ENCODE measurements around the gene CERK. TPM values are rescaled to one million over a fixed set of nuclear protein-coding genes. Genes with fewer than 3 reads are reported as not detected.

The CERK gene
- polyA plus RNA-seq, 1 of the 3 experiments (the other 2 are of a cell fraction): 32.6 TPM

DNA sequence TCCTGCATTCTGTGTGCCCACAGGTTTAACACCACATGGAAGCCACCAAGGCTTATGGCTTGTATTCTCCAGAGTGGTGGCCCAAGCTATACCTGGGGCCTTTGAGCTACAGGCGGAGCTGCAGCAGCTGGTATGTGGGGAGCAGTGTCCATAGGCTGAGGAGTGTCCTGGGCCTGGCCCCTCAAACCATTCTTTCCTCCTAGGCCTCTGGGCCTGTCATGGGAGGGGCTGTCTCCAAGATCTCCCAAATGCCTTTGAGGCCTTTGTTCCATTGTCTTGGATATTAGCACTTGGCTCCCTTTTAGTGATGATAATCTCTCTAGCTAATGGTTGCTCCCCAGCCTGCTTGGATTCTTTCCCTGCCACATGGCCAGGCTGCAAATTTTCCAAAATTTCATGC is 18.0 kb upstream of the CERK start:
- Histone ChIP-seq H3K4me1 (ENCODE audit: control insufficient read depth in 1 of 2, insufficient read depth in 2 of 2, low read depth in 1 of 2, low read length in 1 of 2) (peaks cover 14 to 19% of the 10 kb centered on the region in 2 experiments; a peak in 3 of 4 replicates), H3K4me3 (ENCODE audit: low read depth in 2 of 2, low read length in 1 of 2) (no peak overlapping the region; a peak in 1 of 4 replicates), H3K27me3 (ENCODE audit: insufficient read depth) (no peaks in the 10 kb centered on the region), H3F3A (replicated peaks; ENCODE audit: insufficient read depth) (peaks cover 27% of the 10 kb centered on the region), H3K9me3 (no peaks in the 10 kb centered on the region; the same call in 1 of the 2 replicates), H3K79me2 (ENCODE audit: insufficient read depth) (peaks cover 8% of the 10 kb centered on the region), H3K9me2 (no peaks in the 10 kb centered on the region), H3K9ac (no peak overlapping the region), H4K20me1 (ENCODE audit: insufficient read depth) (no peaks in the 10 kb centered on the region), H3K27ac (ENCODE audit: low read depth in 2 of 2, low read length in 1 of 2) (no peak overlapping the region), H3K36me3 (replicated peaks in 1 of 2; ENCODE audit: control insufficient read depth in 1 of 2, insufficient read depth in 2 of 2, low read length in 1 of 2) (peaks cover 0 to 3% of the 10 kb centered on the region in 2 experiments), H2AFZ (ENCODE audit: low read depth) (no peak overlapping the region), H3K4me2 (no peak overlapping the region)
- DNase-seq: no peak
- no CpG with 5 or more reads among the region's 1 CpG for WGBS (ENCODE audit: low lambda C conversion rate)
- ChIA-PET CTCF (interaction anchor here (1.4 to 3.3 kb wide), 3 partner anchors 13 to 192 kb away, joined by 4 to 22 read pairs (median 6); no protein-coding TSS in a partner anchor), POLR2A (no interaction called here)
- TF ChIP-seq FOXJ3 (CRISPR knock-in tag; IDR thresholded peaks at IDR 0.05) (no peak), FOSL2 (IDR thresholded peaks at IDR 0.05; ENCODE audit: borderline replicate concordance, low read depth) (no peak), EZH2phosphoT487 (IDR thresholded peaks at IDR 0.05; ENCODE audit: borderline replicate concordance, low read depth) (no peak), GATA2 (CRISPR knock-in tag; IDR thresholded peaks at IDR 0.05) (no peak), MEF2A (IDR thresholded peaks at IDR 0.05; ENCODE audit: borderline replicate concordance, low read depth) (no peak), TEAD4 (IDR thresholded peaks at IDR 0.05; ENCODE audit: borderline replicate concordance, insufficient read depth) (no peak), SIN3A (IDR thresholded peaks at IDR 0.05; ENCODE audit: borderline replicate concordance, low read depth, low read length) (no peak), TCF12 (IDR thresholded peaks at IDR 0.05) (no peak), RXRA (IDR thresholded peaks at IDR 0.05; ENCODE audit: borderline replicate concordance, low read depth) (no peak), CHD2 (IDR thresholded peaks at IDR 0.05; ENCODE audit: low read length, partially characterized antibody) (no peak), ELF1 (IDR thresholded peaks at IDR 0.05) (no peak), RCOR1 (IDR thresholded peaks at IDR 0.05; ENCODE audit: low read length) (no peak), NRF1 (IDR thresholded peaks at IDR 0.05; ENCODE audit: low read depth, low read length) (no peak)
- TF ChIP-seq, protein P1, sequence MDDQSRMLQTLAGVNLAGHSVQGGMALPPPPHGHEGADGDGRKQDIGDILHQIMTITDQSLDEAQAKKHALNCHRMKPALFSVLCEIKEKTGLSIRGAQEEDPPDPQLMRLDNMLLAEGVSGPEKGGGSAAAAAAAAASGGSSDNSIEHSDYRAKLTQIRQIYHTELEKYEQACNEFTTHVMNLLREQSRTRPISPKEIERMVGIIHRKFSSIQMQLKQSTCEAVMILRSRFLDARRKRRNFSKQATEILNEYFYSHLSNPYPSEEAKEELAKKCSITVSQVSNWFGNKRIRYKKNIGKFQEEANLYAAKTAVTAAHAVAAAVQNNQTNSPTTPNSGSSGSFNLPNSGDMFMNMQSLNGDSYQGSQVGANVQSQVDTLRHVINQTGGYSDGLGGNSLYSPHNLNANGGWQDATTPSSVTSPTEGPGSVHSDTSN (IDR thresholded peaks at IDR 0.05): no peak
- TF ChIP-seq, protein P2, sequence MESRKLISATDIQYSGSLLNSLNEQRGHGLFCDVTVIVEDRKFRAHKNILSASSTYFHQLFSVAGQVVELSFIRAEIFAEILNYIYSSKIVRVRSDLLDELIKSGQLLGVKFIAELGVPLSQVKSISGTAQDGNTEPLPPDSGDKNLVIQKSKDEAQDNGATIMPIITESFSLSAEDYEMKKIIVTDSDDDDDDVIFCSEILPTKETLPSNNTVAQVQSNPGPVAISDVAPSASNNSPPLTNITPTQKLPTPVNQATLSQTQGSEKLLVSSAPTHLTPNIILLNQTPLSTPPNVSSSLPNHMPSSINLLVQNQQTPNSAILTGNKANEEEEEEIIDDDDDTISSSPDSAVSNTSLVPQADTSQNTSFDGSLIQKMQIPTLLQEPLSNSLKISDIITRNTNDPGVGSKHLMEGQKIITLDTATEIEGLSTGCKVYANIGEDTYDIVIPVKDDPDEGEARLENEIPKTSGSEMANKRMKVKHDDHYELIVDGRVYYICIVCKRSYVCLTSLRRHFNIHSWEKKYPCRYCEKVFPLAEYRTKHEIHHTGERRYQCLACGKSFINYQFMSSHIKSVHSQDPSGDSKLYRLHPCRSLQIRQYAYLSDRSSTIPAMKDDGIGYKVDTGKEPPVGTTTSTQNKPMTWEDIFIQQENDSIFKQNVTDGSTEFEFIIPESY (IDR thresholded peaks at IDR 0.05; ENCODE audit: borderline replicate concordance, low read depth): no peak

DNA sequence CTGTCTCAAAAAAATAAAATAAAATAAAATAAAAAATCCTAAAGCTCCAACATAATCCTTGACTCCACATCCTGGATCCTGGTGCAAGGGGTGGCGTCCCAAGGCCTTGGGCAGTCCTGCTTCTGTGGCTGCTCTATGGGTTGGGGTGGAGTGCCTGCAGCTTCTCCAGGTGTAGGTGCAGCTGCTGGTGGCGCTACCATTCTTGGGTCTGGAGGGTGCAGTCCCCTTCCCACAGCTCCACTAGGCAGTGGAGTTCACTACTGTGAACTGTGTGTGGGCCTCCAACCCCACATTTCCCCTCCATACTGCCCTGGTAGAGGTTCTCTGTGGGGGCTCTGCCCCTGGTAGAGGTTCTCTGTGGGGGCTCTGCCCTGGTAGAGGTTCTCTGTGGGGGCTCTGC is 17.5 kb upstream of the CERK start:
- Histone ChIP-seq H3K9me3 (no peaks in the 10 kb centered on the region; the same call in 1 of the 2 replicates), H3F3A (replicated peaks; ENCODE audit: insufficient read depth) (peaks cover 27% of the 10 kb centered on the region), H3K27ac (ENCODE audit: low read depth in 2 of 2, low read length in 1 of 2) (no peak overlapping the region), H3K9ac (no peak overlapping the region), H3K4me3 (ENCODE audit: low read depth in 2 of 2, low read length in 1 of 2) (no peak overlapping the region), H3K9me2 (no peaks in the 10 kb centered on the region), H4K20me1 (ENCODE audit: insufficient read depth) (no peaks in the 10 kb centered on the region), H3K79me2 (ENCODE audit: insufficient read depth) (peaks cover 3% of the 10 kb centered on the region; the same call in 1 of the 2 replicates), H3K4me1 (ENCODE audit: control insufficient read depth in 1 of 2, insufficient read depth in 2 of 2, low read depth in 1 of 2, low read length in 1 of 2) (peaks cover 12 to 17% of the 10 kb centered on the region in 2 experiments; a peak in 3 of 4 replicates), H3K27me3 (ENCODE audit: insufficient read depth) (no peaks in the 10 kb centered on the region), H2AFZ (ENCODE audit: low read depth) (no peak overlapping the region), H3K4me2 (no peak overlapping the region), H3K36me3 (replicated peaks in 1 of 2; ENCODE audit: control insufficient read depth in 1 of 2, insufficient read depth in 2 of 2, low read length in 1 of 2) (peaks cover 0 to 3% of the 10 kb centered on the region in 2 experiments)
- ChIA-PET CTCF (interaction anchor here (0.7 to 1.3 kb wide), 2 partner anchors 192 to 1737 kb away, joined by 3 to 4 read pairs; no protein-coding TSS in a partner anchor), POLR2A (no interaction called here)
- no peak for DNase-seq
- WGBS (ENCODE audit: low lambda C conversion rate): 100% methylated on average over 1 of the region's 2 CpGs
- TF ChIP-seq RCOR1 (IDR thresholded peaks at IDR 0.05; ENCODE audit: low read length) (no peak), POLR2AphosphoS5 (IDR thresholded peaks at IDR 0.05; ENCODE audit: low read depth, low read length) (no peak), EP300 (IDR thresholded peaks at IDR 0.05; ENCODE audit: borderline replicate concordance in 1 of 2, low read depth in 1 of 2, low read length in 1 of 2) (no peak), JUND (IDR thresholded peaks at IDR 0.05) (no peak), NRF1 (IDR thresholded peaks at IDR 0.05; ENCODE audit: low read depth, low read length) (no peak), FOXJ3 (CRISPR knock-in tag; IDR thresholded peaks at IDR 0.05) (no peak), TEAD4 (IDR thresholded peaks at IDR 0.05; ENCODE audit: borderline replicate concordance, insufficient read depth) (no peak), REST (IDR thresholded peaks at IDR 0.05; ENCODE audit: low read depth, low read length) (no peak), TAF1 (IDR thresholded peaks at IDR 0.05; ENCODE audit: borderline replicate concordance, low read depth, low read length) (no peak), RXRA (IDR thresholded peaks at IDR 0.05; ENCODE audit: borderline replicate concordance, low read depth) (no peak), ELF1 (IDR thresholded peaks at IDR 0.05) (no peak), NFIC (IDR thresholded peaks at IDR 0.05; ENCODE audit: borderline replicate concordance) (no peak), GABPA (IDR thresholded peaks at IDR 0.05; ENCODE audit: low read depth) (no peak)
